Uterus (tissue), 2 donors: ENCODE measurements around the gene CENPF.

Source experiments
- POLR2A ChIP-seq, 2 donors: fragments of 450-650 bp; IDR thresholded peaks; one replicate each; pipeline ENCODE4 v1.6.1; 2016; ENCODE audit warnings: antibody characterized with exemption in 2 of 2, mild to moderate bottlenecking in 1 of 2, moderate library complexity in 1 of 2
- TF ChIP-seq, protein P1 (sequence below), 4 experiments: fragments of 200-600 bp in 2 of 4; fragments of 450-650 bp in 2 of 4; sonication (generic) in 2 of 4; IDR thresholded peaks; one replicate each; pipeline ENCODE4 v1.5.1; 2016 to 2019; ENCODE audit warnings: antibody characterized with exemption in 4 of 4, mild to moderate bottlenecking in 2 of 4, moderate library complexity in 1 of 4

DNA sequence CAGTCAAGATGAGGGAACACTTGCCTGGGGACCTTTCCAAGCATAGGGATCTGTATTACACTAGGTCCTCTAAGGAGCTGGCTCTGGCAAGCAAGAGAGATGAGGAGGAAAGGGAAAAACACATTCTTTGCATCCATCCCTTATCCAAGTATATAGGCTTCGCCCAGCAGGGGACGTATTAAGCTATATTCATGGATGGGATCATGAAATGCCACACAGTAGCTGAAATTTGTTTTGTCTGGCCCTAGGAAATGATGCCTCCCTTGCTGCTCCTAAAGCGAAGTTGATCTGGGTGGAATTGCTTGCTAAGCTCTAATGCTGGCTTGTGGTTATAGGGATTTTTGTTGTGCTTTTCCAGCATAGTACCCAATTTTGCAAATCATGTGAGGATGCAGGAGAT lies 32.1 kb downstream of the CENPF start:
- TF ChIP-seq, protein P1, sequence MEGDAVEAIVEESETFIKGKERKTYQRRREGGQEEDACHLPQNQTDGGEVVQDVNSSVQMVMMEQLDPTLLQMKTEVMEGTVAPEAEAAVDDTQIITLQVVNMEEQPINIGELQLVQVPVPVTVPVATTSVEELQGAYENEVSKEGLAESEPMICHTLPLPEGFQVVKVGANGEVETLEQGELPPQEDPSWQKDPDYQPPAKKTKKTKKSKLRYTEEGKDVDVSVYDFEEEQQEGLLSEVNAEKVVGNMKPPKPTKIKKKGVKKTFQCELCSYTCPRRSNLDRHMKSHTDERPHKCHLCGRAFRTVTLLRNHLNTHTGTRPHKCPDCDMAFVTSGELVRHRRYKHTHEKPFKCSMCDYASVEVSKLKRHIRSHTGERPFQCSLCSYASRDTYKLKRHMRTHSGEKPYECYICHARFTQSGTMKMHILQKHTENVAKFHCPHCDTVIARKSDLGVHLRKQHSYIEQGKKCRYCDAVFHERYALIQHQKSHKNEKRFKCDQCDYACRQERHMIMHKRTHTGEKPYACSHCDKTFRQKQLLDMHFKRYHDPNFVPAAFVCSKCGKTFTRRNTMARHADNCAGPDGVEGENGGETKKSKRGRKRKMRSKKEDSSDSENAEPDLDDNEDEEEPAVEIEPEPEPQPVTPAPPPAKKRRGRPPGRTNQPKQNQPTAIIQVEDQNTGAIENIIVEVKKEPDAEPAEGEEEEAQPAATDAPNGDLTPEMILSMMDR (IDR thresholded peaks at IDR 0.05): no peak
- no peak for TF ChIP-seq POLR2A (IDR thresholded peaks at IDR 0.05)
